ENCODE results near the gene HTR6. TPM values are rescaled to one million over a fixed set of nuclear protein-coding genes. Genes with fewer than 3 reads are reported as not detected.

The HTR6 gene
- total RNA-seq, 2 experiments from 2014 or later: 0.10 TPM; not detected in 1

DNA sequence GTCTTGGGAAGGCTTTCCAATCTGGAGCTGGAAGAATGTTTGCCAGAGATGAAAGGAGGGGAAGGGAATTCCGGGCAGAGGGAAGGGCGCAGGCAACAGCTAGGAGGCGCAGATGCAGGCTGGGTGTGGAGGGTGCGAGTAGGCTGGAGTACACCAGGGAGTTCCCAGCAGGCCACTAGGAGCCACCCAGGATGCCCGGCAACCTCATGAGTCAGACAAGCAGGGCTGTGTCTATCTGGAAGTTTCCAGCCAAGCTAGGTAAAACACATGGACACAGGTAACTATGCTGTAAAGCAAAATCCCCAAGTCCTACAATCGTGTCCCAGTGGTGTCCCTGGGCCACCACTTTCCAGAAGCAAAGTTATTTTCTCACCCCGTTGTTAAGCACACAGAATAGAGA is 21.6 kb upstream of the HTR6 start:
- POLR2A ChIA-PET: no interaction called here
- no peaks in the 10 kb centered on the region for H3K9me3 Mint-ChIP-seq
- H3K4me1 Mint-ChIP-seq: peaks cover 34% of the 10 kb centered on the region
- peaks cover 26% of the 10 kb centered on the region for H3K27me3 Mint-ChIP-seq
- H3K4me3 Mint-ChIP-seq: peak overlapping the region; percentile 76
- CTCF ChIA-PET: interaction anchor here (0.9 to 2.3 kb wide), 4 partner anchors 17 to 299 kb away, joined by 3 to 6 read pairs (median 3); no protein-coding TSS in a partner anchor
- DNase-seq: no peak
- H3K36me3 Mint-ChIP-seq (ENCODE audit: low read depth): peaks cover 2% of the 10 kb centered on the region
- H3K27ac Mint-ChIP-seq: peak overlapping the region; percentile 82

- peak; percentile 76 for DNase-seq
- Mint-ChIP-seq H3K9me3 (no peaks in the 10 kb centered on the region), H3K36me3 (ENCODE audit: low read depth) (peaks cover 2% of the 10 kb centered on the region), H3K4me1 (peaks cover 34% of the 10 kb centered on the region), H3K27ac (peak within 1 kb of the TSS; percentile 89), H3K27me3 (peaks cover 26% of the 10 kb centered on the region), H3K4me3 (peak within 1 kb of the TSS; percentile 88)
- ChIA-PET POLR2A (no interaction called here), CTCF (interaction anchor here (0.9 to 2.3 kb wide), 4 partner anchors 16 to 299 kb away, joined by 3 to 6 read pairs (median 3); no protein-coding TSS in a partner anchor)
These were observed 20.9 kb upstream of the HTR6 start, which contains the start of gene NBL1 for GRCh38 chr1:19643602-19644394. NBL1 (plus strand) TSS chr1:19644311; CDS start chr1:19655031, 10,720 bp downstream.

DNA sequence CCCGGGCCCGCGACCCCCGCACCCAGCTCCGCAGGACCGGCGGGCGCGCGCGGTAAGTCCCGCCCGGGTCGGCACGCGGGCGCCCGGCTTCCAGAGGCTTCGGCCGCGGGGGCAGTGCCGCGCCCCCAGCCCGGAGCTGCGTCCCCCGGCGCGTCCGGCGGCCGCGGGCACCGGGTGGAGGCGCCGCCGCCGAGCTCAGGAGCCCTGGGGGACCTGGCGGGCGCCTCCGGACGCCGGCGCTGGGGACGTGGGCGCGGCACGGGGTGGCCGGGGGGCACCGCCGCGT is 20.3 kb upstream of the HTR6 start:
- peaks cover 2% of the 10 kb centered on the region for H3K36me3 Mint-ChIP-seq (ENCODE audit: low read depth)
- CTCF ChIA-PET: interaction anchor here (1.6 kb wide), 1 partner anchor 300 kb away, joined by 3 read pairs; no protein-coding TSS in a partner anchor
- H3K9me3 Mint-ChIP-seq: no peaks in the 10 kb centered on the region
- DNase-seq: no peak
- POLR2A ChIA-PET: no interaction called here
- peaks cover 34% of the 10 kb centered on the region for H3K4me1 Mint-ChIP-seq
- H3K27me3 Mint-ChIP-seq: peaks cover 26% of the 10 kb centered on the region
- H3K4me3 Mint-ChIP-seq: peak overlapping the region; percentile 88
- H3K27ac Mint-ChIP-seq: no peak overlapping the region

DNA sequence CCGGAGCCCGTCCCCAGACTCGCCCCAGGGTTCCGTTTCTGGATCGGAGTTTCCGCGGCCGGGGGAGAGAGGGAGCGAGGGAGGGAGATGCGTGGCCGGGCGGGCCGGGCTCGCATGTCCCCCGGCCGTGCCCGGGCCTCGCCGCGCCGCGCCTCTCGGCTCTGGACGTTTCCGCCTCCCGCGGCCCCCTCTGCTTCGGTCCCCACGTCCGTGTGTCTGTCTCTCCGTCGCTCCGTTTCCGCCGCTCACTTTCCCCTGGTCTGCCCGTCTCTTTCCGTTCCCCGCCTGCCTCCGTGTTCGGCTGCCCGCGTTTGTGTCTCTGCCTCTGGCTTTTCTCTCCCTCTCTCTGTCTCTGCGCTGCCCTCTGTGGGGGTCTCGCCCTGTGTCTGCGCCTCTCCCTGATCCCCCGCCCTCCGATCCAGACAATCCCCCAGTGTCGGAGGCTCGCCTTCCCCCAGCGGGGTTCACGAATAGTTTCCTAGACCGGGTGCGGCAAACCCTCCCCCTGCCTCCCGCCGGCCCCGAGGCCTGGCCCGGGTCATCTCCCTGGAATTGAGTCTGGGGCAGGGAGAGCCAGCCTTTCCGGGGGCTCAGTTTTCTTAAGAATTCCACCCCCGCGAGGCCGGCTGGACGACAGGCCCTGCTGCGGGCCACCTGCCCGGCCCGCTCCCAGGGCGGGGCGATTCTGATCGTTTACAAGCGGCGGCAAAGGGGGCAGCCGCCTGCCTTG is 19.8 kb upstream of the HTR6 start:
- Mint-ChIP-seq H3K4me1 (peaks cover 34% of the 10 kb centered on the region), H3K4me3 (peak overlapping the region; percentile 88), H3K27me3 (peaks cover 26% of the 10 kb centered on the region), H3K27ac (peak overlapping the region; percentile 89), H3K36me3 (ENCODE audit: low read depth) (peaks cover 2% of the 10 kb centered on the region), H3K9me3 (no peaks in the 10 kb centered on the region)
- POLR2A ChIA-PET: no interaction called here
- DNase-seq: peak; percentile 63
- CTCF ChIA-PET: interaction anchor here (1.0 to 1.6 kb wide), 2 partner anchors 240 to 300 kb away, joined by 3 read pairs; no protein-coding TSS in a partner anchor

DNA sequence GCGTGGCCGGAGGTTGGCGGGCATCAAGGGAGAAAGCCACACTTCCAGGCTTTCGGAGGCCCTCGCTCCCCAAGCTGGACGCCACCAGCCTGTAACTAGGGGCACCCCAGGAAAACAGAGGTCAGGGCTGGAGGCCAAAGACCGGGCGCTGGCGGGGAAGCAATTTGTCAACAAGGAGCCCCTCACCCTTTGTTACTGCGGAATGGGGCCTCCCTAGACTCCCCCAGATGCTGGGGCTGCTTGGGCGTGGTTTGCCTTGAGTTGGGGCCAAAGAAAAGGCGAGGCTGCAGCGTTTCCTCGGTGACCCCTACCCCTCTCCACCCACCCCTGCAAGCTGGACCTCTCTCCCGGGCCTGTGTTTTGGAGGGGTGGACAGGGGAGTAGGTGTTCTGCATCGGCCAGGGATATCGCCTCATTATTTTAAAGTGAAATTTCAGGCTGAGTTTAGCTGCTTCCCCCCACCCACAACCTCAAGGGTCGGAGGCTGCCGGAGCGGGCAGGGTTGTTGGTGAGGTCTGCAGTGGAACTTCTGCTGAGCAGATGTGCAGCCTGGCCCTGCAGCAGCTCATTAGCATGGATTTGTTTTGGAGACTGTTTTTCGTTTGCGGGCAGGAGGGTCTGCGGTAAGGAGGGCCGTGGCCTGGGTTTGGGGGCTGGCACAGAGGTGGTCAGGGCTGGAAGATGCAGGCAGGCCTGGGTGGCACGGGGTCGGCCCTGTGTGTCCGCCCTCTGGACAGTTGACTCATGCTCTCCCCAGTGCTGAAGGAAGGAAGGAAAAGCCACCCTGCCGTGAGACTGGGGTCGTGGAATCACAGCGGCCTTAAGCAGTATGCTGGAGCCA is 19.0 kb upstream of the HTR6 start:
- POLR2A ChIA-PET: no interaction called here
- H3K9me3 Mint-ChIP-seq: no peaks in the 10 kb centered on the region
- peaks cover 24% of the 10 kb centered on the region for H3K27me3 Mint-ChIP-seq
- peak overlapping the region; percentile 88 for H3K4me3 Mint-ChIP-seq
- CTCF ChIA-PET: interaction anchor here (1.0 to 2.1 kb wide), 3 partner anchors 10 to 241 kb away, joined by 3 to 9 read pairs (median 3); no protein-coding TSS in a partner anchor
- H3K27ac Mint-ChIP-seq: peak overlapping the region; percentile 46
- peaks cover 34% of the 10 kb centered on the region for H3K4me1 Mint-ChIP-seq
- H3K36me3 Mint-ChIP-seq (ENCODE audit: low read depth): peaks cover 2% of the 10 kb centered on the region
- no peak for DNase-seq

DNA sequence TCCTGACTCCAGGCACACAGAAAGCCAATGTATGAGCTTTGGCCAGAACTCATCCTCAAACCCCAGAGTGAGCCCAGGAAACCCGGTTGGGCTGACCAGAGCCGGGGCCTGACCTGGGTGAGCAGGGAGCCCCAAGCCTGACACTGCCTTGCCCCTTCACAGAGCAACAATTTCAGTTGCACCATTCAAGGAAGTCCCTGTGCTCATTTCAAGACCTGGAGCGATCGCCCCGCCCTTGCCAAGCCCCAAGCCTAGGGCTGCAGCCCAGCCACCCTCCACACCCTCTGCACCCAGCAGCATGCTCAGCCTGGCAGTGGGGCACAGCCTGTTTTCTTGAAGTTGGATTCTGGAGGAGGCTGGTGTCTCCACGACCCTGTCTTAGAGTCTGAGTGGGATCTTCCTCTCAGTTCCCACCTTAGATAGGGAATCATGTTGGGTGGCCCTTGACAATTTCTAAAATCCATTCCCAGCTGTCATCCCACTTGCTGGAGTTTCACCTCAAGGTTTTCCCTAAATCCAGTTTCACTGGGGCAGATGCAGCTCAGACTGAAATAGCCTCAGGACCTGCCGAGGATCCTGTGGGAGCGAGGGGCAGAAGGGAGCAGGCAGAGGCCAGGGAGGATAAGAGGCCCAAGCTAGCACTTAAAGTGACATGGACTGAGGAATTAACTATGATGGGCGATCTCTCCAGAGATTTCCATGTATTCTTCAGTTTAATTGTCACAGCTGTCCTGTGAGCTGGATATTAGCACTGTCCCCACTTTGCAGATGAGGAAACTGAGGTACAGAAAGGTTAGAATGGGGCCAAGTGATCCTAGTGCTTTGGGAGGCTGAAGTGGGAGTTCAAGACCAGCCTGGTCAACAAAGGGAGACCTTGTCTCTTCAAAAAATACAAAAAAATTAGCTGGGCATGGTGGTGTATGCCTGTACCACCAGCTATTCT is 18.0 kb upstream of the HTR6 start:
- ChIA-PET CTCF (interaction anchor here (0.5 to 2.1 kb wide), 6 partner anchors 9 to 300 kb away, joined by 3 to 9 read pairs (median 3); no protein-coding TSS in a partner anchor), POLR2A (no interaction called here)
- Mint-ChIP-seq H3K4me1 (peaks cover 35% of the 10 kb centered on the region), H3K27me3 (peaks cover 21% of the 10 kb centered on the region), H3K4me3 (peak overlapping the region; percentile 56), H3K9me3 (no peaks in the 10 kb centered on the region), H3K36me3 (ENCODE audit: low read depth) (peaks cover 2% of the 10 kb centered on the region), H3K27ac (peak overlapping the region; percentile 25)
- no peak for DNase-seq

- H3K4me1 Mint-ChIP-seq: peaks cover 35% of the 10 kb centered on the region
- H3K4me3 Mint-ChIP-seq: no peak overlapping the region
- CTCF ChIA-PET: interaction anchor here (0.5 to 2.1 kb wide), 5 partner anchors 13 to 301 kb away, joined by 3 to 9 read pairs (median 3); no protein-coding TSS in a partner anchor
- H3K27ac Mint-ChIP-seq: peak overlapping the region; percentile 78
- peak; percentile 35 for DNase-seq
- H3K27me3 Mint-ChIP-seq: peaks cover 14% of the 10 kb centered on the region
- POLR2A ChIA-PET: interaction anchor here (0.6 kb wide), 1 partner anchor 51 kb away, joined by 3 read pairs; a partner anchor contains a TSS
- peaks cover 2% of the 10 kb centered on the region for H3K36me3 Mint-ChIP-seq (ENCODE audit: low read depth)
- H3K9me3 Mint-ChIP-seq: no peaks in the 10 kb centered on the region
These were observed 17.0 kb upstream of the HTR6 start for GRCh38 chr1:19647643-19648042.

GRCh38 chr1:19648239-19648638 is 16.4 kb upstream of the HTR6 start:
- Mint-ChIP-seq H3K36me3 (ENCODE audit: low read depth) (peaks cover 2% of the 10 kb centered on the region), H3K4me3 (no peak overlapping the region), H3K27me3 (peaks cover 8% of the 10 kb centered on the region), H3K9me3 (no peaks in the 10 kb centered on the region), H3K4me1 (peaks cover 33% of the 10 kb centered on the region), H3K27ac (no peak overlapping the region)
- CTCF ChIA-PET: interaction anchor here (0.7 kb wide), 1 partner anchor 14 kb away, joined by 3 read pairs; no protein-coding TSS in a partner anchor
- POLR2A ChIA-PET: interaction anchor here (0.6 kb wide), 1 partner anchor 51 kb away, joined by 3 read pairs; a partner anchor contains a TSS
- no peak for DNase-seq

DNA sequence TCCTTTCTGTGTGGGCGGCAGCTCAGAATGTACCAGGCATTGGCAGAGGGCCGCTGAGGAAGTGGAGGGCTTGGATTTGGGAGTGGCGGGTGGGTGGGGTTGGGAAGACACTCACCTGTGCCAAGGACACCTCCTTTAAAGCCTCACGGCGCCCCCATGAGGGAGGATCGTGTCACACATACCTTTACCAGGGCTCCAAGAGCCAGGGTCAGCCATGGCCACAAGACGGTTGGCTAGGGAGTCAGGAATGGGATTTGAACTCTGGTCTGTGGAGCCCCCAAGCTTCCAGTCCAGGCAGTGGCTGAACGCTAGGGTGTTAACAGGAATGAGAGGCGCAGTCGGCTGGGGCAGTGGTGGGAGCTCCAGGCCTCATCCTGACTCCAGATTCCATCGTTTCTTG is 16.0 kb upstream of the HTR6 start:
- Mint-ChIP-seq H3K9me3 (no peaks in the 10 kb centered on the region), H3K4me1 (peaks cover 31% of the 10 kb centered on the region), H3K4me3 (no peak overlapping the region), H3K36me3 (ENCODE audit: low read depth) (peaks cover 2% of the 10 kb centered on the region), H3K27ac (no peak overlapping the region), H3K27me3 (peaks cover 4% of the 10 kb centered on the region)
- CTCF ChIA-PET: interaction anchor here (0.7 kb wide), 1 partner anchor 13 kb away, joined by 3 read pairs; no protein-coding TSS in a partner anchor
- peak; percentile 33 for DNase-seq
- POLR2A ChIA-PET: no interaction called here

GRCh38 chr1:19650416-19651140 is 14.1 kb upstream of the HTR6 start:
- POLR2A ChIA-PET: no interaction called here
- Mint-ChIP-seq H3K4me1 (peaks cover 31% of the 10 kb centered on the region), H3K9me3 (no peaks in the 10 kb centered on the region), H3K4me3 (no peak overlapping the region), H3K36me3 (ENCODE audit: low read depth) (no peaks in the 10 kb centered on the region), H3K27ac (no peak overlapping the region), H3K27me3 (no peaks in the 10 kb centered on the region)
- CTCF ChIA-PET: interaction anchor here (0.6 to 1.6 kb wide), 14 partner anchors 9 to 502 kb away, joined by 3 to 8 read pairs (median 3); a partner anchor contains a TSS
- DNase-seq: no peak

Measured in activated CD4-positive, alpha-beta T cell treated with anti-CD3 and anti-CD28 coated beads, Interleukin-2, amount 10 ng/mL, durations not matched to agents 7 days and 5 days (primary cell).